GM10248 (cell line): ENCODE data around the gene RPL6.
"Not testable (repeated sequence)": the region's sequence is repeated elsewhere in the genome, so short reads cannot be mapped to it uniquely, and the experiment has no call there.

Experiments used
- CTCF ChIA-PET: fragments of 300-600 bp; sonication (Branson Sonifier 250); formaldehyde crosslinking; extraction: SDS; loops from one replicate; lab custom pipeline; 2021; ENCODE audit warnings: antibody characterized with exemption; lab: Yijun Ruan, JAX
- POLR2A ChIA-PET: fragments of 350-650 bp; sonication (Branson Sonifier 250); formaldehyde crosslinking; extraction: SDS; loops from one replicate; lab custom pipeline; 2020; ENCODE audit warnings: antibody characterized with exemption; lab: Yijun Ruan, JAX
- DNase-seq: peaks from one replicate; pipeline ENCODE4 v3.0.0; 2012; ENCODE audit errors: extremely low spot score
- CTCF ChIP-seq: IDR thresholded peaks from 2 replicates; pipeline ENCODE4 v1.5.1; 2012; ENCODE audit warnings: mild to moderate bottlenecking, low read depth; ENCODE audit errors: extremely low read depth, missing control alignments, control extremely low read depth

RPL6 gene

GRCh38 chr12:112420740-112421139 lies 11.3 kb upstream of the RPL6 start:
- DNase-seq: no peak
- POLR2A ChIA-PET: interaction anchor here (0.6 kb wide), 1 partner anchor 125 kb away, joined by 3 read pairs; no protein-coding TSS in a partner anchor
- TF ChIP-seq CTCF: no peak
- CTCF ChIA-PET: no interaction called here

- no peak for DNase-seq
- TF ChIP-seq CTCF: no peak
- ChIA-PET POLR2A (no interaction called here), CTCF (interaction anchor here (0.8 kb wide), 1 partner anchor 8 kb away, joined by 3 read pairs; no protein-coding TSS in a partner anchor)
Measured at GRCh38 chr12:112419297-112420133, 10.1 kb upstream of the RPL6 start.

- CTCF ChIA-PET: interaction anchor here (0.8 kb wide), 1 partner anchor 9 kb away, joined by 3 read pairs; no protein-coding TSS in a partner anchor
Measured at GRCh38 chr12:112418608-112419296, 9.3 kb upstream of the RPL6 start, which contains the start of gene PTPN11. PTPN11 (plus strand) TSS chr12:112418947; CDS start chr12:112419112, 165 bp downstream.

GRCh38 chr12:112418273-112418607 lies 8.8 kb upstream of the RPL6 start:
- no peak for TF ChIP-seq CTCF
- CTCF ChIA-PET: no interaction called here
- POLR2A ChIA-PET: no interaction called here
- no peak for DNase-seq

More at GRCh38 chr12:112418608-112419296, 9.3 kb upstream of the RPL6 start, which contains the start of gene PTPN11:
- peak; percentile 33 for TF ChIP-seq CTCF
- DNase-seq: peak; percentile 90
- POLR2A ChIA-PET: no interaction called here

- DNase-seq, POLR2A ChIA-PET: not testable (repeated sequence)
- CTCF ChIA-PET: interaction anchor here (1.7 kb wide), 1 partner anchor 217 kb away, joined by 4 read pairs; no protein-coding TSS in a partner anchor
Measured at GRCh38 chr12:112415457-112415856, 6.1 kb upstream of the RPL6 start.

- ChIA-PET POLR2A (interaction anchor here (0.6 kb wide), 1 partner anchor 97 kb away, joined by 9 read pairs; no protein-coding TSS in a partner anchor), CTCF (interaction anchor here (1.0 to 1.6 kb wide), 4 partner anchors 27 to 469 kb away, joined by 3 to 5 read pairs (median 3); no protein-coding TSS in a partner anchor)
- TF ChIP-seq CTCF: no peak
- DNase-seq: no peak
Measured at GRCh38 chr12:112413855-112414625, 4.6 kb upstream of the RPL6 start.
